ENCODE measurements around the gene SPATA7.

SPATA7 gene

DNA sequence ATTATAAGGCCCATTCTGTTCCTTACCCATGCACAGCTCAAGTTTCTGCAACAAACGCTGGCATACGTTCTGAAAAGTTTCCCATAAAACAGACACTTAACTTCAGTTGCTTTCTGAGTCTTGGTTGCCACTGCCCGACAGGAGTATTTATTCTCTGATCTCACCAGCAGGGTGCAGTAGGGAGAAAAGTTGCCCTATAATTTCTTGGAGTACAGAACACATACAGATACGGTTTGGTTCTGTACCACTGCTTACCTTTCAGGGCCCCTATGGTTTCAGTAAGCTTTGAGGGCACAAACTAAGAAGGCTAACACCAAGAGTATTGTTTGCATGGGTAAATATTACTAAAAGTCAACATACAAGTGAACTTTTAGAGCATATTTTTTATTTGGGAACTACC lies 77.9 kb downstream of the SPATA7 start:
- TF ChIP-seq, protein P1, sequence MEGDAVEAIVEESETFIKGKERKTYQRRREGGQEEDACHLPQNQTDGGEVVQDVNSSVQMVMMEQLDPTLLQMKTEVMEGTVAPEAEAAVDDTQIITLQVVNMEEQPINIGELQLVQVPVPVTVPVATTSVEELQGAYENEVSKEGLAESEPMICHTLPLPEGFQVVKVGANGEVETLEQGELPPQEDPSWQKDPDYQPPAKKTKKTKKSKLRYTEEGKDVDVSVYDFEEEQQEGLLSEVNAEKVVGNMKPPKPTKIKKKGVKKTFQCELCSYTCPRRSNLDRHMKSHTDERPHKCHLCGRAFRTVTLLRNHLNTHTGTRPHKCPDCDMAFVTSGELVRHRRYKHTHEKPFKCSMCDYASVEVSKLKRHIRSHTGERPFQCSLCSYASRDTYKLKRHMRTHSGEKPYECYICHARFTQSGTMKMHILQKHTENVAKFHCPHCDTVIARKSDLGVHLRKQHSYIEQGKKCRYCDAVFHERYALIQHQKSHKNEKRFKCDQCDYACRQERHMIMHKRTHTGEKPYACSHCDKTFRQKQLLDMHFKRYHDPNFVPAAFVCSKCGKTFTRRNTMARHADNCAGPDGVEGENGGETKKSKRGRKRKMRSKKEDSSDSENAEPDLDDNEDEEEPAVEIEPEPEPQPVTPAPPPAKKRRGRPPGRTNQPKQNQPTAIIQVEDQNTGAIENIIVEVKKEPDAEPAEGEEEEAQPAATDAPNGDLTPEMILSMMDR (IDR thresholded peaks at IDR 0.05; ENCODE audit: borderline replicate concordance, control extremely low read depth, extremely low read depth, insufficient read depth, missing control alignments): no peak
- in situ Hi-C loops (cut with MboI; ENCODE audit: low sequenced_read_pairs, unreplicated experiment): no loop called here
- DNase-seq (ENCODE audit: low spot score): peak; percentile 49

- no peak for DNase-seq (ENCODE audit: low spot score)
- in situ Hi-C loops (cut with MboI; ENCODE audit: low sequenced_read_pairs, unreplicated experiment): no loop called here
- TF ChIP-seq, protein P1 (IDR thresholded peaks at IDR 0.05; ENCODE audit: borderline replicate concordance, control extremely low read depth, extremely low read depth, insufficient read depth, missing control alignments): no peak
Observed at GRCh38 chr14:88468406-88468805, 82.9 kb downstream of the SPATA7 start.

- in situ Hi-C loops (cut with MboI; ENCODE audit: low sequenced_read_pairs, unreplicated experiment): no loop called here
- TF ChIP-seq, protein P1 (IDR thresholded peaks at IDR 0.05; ENCODE audit: borderline replicate concordance, control extremely low read depth, extremely low read depth, insufficient read depth, missing control alignments): no peak
- DNase-seq (ENCODE audit: low spot score): no peak
Observed at GRCh38 chr14:88470542-88471440, 85.3 kb downstream of the SPATA7 start.

DNA sequence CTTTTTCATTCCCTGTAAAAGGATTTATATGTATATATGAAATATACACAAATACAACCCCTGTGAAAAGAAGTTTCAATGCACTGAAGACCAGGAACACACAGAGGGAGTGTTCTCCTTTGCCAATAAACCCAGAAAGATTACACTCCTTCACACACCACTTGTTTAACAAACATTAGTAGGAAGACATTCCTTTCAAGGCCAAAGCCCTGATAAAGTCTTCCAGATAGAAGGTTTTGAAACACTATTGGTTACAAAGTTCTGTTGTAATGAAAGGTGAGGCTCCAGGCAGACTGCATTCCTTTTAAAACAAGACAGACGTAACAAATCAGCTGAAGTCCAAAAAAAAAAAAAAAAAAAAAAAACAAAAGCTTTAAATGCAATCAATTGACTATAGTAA lies 88.3 kb downstream of the SPATA7 start:
- TF ChIP-seq, protein P1 (IDR thresholded peaks at IDR 0.05; ENCODE audit: borderline replicate concordance, control extremely low read depth, extremely low read depth, insufficient read depth, missing control alignments): no peak
- in situ Hi-C loops (cut with MboI; ENCODE audit: low sequenced_read_pairs, unreplicated experiment): no loop called here
- DNase-seq (ENCODE audit: low spot score): no peak

DNA sequence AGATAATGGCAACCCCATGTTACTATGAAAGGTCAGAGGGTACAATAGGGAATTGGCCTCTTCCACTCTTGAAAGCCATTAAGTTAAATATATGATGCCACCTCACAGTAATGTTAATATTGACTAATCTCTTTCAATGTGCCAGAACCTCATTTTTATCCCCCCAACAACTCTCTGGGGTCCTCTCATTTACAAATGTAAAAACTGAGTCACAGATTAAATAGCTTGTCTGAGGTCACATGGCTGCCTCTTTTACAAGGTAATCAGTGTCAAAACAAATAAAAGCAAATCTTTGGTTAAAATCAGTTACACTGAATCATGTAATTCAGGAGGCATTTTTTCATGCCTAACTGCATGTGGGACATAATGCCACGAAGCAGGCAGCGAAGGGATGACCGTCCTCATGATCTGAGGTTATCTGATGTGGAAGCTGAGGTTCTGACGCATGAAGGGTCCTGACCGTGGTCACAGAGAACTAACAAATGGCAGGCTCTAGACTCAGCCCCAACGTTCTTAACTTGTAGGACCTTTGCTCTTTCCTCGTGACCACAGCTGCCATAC lies 90.8 kb downstream of the SPATA7 start:
- TF ChIP-seq, protein P1 (IDR thresholded peaks at IDR 0.05; ENCODE audit: borderline replicate concordance, control extremely low read depth, extremely low read depth, insufficient read depth, missing control alignments): no peak
- in situ Hi-C loops (cut with MboI; ENCODE audit: low sequenced_read_pairs, unreplicated experiment): loop anchor here (25.0 kb wide), 1 partner anchor 411 kb away; no protein-coding TSS in a partner anchor
- DNase-seq (ENCODE audit: low spot score): no peak

GRCh38 chr14:88476825-88477224 lies 91.4 kb downstream of the SPATA7 start:
- DNase-seq (ENCODE audit: low spot score): no peak
- in situ Hi-C loops (cut with MboI; ENCODE audit: low sequenced_read_pairs, unreplicated experiment): loop anchor here (25.0 kb wide), 1 partner anchor 410 kb away; no protein-coding TSS in a partner anchor
- TF ChIP-seq, protein P1 (IDR thresholded peaks at IDR 0.05; ENCODE audit: borderline replicate concordance, control extremely low read depth, extremely low read depth, insufficient read depth, missing control alignments): no peak

Measured in GM13976 (cell line).